GM18526 (cell line): ENCODE measurements around the gene NHS.

Source experiments
- POLR2A ChIP-seq: IDR thresholded peaks from 3 replicates; pipeline ENCODE4 v1.6.1; 2011; ENCODE audit not compliant: insufficient read length; ENCODE audit errors: extremely low read depth

The NHS gene

DNA sequence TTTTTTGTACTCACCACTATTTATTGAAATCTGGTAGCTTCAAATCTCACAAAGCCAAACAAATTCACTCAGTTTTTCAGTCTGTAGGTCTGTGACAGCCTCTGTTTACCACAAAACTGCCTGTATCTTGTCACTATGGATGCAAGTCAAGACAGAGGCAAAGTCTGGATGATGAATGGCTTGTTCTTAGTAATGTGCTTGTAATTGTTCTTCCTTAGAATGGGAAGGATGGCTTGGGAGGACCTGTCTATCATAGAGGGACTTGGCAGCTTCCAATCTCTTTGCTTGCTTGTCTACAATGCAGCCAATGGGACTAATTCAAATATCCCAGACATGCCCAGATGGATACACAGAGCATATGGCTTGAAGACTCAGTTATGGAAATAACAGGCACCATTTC is 221.1 kb downstream of the NHS start:
- no peak for TF ChIP-seq POLR2A

- no peak for TF ChIP-seq POLR2A
Observed at GRCh38 chrX:17596546-17597205, 221.7 kb downstream of the NHS start.

DNA sequence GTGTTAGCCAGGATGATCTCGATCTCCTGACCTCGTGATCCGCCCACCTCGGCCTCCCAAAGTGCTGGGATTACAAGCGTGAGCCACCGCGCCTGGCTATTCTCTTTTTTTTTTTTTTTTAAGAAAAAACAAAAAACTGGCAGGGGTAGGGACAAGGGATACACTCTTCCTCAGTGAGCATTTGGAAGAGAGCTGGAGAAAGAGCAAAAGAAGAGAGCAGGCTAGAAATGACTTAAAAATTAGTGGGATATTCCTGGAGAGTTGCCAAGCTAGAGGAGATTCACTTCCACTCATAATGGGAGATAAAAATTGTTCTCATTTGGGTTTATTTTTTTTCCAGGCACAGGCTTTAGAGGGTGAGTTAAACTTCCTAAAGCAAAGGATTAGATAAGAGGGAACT is 222.3 kb downstream of the NHS start:
- no peak for TF ChIP-seq POLR2A

DNA sequence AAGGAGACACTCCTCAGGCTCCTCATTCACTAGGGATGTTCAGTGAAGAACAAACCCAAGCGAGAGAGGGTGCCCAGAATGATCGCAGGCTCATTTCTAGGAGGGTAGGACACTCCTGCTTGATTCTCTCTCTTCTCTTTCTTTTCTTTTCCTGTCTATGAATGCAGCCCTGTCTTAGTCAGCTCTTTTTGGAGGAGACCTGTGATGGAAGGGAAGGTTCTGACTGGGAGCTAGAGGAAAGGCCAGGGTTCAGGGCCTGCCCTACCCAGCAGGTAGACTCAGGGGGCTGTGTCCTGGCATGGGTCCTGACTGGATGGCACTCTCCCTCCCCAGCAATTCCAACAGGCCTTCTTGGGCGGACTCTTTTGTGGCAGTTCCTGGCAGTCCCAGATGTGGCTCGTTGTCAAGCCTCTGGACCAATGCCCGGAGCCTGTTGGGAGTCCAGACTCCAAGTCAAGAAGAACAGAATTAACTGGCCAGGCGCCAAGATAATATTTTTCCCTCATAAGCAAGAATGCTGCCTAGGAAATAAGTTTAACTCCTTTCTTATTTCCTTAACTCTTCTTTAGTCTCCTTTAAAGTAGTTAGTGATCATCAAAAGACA is 222.9 kb downstream of the NHS start:
- TF ChIP-seq POLR2A: no peak

GRCh38 chrX:17601441-17602200 is 226.6 kb downstream of the NHS start:
- no peak for TF ChIP-seq POLR2A

DNA sequence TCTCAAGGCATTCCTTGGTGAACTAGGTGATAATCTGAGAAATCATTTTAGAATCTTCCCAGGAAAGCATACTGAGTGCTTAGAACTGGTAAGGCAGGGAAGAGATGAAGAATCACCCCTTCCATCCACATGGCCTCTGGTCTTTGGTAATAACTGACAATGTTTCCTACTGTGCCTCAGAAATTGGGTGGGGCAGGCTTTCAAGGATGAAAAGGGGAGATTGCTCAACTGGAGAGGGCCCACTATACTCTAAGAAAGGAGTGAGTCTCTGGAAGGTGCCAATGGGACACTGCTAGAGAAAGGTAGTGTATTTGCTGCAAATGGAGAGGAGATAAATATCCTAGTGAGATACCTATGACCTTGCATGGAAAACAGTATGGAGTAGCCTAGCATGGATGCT is 227.2 kb downstream of the NHS start:
- no peak for TF ChIP-seq POLR2A

GRCh38 chrX:17603196-17603595 is 228.2 kb downstream of the NHS start:
- TF ChIP-seq POLR2A: no peak

DNA sequence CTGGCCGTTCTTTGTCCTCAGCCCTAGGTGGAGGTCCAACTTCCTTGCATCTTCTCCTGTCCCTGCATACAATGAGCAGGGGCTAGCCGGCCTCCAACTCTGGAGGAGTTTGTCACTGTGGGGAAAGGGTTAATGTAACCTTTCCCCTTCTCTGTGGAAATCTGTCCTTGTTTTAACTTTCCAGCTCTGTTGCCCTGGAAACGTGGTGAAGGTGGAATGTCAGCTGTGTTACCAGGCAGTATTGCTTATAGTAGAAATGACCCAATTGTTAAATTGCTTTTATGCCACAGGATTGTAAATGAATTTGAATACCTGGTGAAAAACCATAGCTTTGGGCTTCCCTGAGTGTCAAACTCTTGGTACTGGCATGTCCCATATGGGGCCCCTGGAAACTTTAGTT is 230.7 kb downstream of the NHS start:
- no peak for TF ChIP-seq POLR2A

DNA sequence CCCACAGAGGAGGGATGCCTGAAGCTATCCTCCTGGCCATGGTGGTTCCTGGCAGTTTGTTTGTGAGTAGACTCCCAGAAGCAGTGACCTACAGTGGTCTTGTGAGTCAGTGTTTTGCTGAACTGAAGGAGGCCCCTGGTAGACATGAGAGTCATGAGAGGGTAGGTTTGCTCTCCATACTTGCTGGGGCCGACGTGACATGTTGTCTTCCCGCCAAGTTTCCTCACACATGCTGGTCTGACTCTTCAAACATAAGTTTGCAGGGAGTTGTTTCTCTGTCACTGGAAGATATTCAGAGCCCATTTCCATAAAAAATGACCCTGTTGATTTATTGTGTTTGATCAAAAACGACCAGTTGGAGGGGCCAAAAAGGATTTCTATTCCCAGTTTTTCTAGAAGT is 231.2 kb downstream of the NHS start:
- TF ChIP-seq POLR2A: no peak

- TF ChIP-seq POLR2A: no peak
Observed at GRCh38 chrX:17608888-17609287, 233.9 kb downstream of the NHS start.

DNA sequence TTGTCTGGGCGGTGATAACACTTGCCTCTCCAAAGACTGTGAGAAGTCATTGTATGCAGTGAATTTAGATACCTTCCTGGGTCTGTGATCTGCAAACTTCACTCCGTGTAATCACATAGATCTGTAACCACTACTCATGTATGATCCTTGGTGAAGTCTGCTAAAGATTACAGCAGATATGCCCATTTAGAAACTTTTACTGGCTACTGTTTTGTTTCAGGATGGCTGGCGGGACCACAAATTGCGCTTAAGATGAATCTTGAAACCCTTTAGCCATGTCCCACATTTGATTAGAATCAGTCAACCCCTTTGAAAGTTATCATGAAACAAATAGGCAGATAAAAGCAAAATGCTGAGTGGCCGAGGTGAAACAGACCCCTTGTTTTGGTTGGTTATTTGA is 235.8 kb downstream of the NHS start:
- TF ChIP-seq POLR2A: no peak

- no peak for TF ChIP-seq POLR2A
Observed at GRCh38 chrX:17613979-17614588, 239.1 kb downstream of the NHS start.

DNA sequence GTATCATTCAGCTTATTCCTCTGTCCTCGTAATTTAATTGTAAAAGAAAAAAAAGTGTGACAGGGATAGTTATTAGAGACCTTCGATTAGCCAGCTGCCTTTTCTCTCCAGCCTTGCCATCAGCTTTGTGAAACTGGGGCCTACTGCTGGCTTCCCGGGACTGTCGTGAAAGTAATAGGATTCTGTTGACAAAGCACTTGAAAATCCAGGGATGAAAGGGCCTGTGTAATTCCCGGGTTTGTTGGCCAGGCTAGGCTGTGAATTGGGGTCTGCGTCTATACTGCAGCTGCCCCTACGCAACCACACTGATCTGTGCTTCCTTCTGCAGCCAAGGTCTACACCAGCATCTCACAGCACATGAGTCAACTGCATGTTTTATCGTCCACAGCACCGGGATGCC is 241.9 kb downstream of the NHS start:
- no peak for TF ChIP-seq POLR2A

DNA sequence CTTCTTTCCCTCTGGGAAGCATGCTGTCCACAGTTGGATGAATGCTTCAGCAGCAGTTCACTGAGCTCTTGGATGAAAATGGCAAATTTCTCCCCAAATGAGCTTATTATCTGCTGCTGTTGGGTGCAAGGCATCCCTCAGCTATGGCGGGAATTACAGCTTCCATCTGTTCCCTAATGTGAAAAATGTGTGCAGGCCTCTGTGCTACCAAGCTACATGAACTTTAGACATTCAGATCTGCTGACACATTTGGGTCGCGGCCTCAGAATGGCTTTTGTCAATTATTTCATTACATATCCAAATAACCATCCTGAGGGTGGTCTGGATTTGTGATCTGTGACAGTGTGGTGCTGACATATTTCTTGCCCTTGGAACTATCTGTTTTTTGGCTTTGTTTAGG is 242.8 kb downstream of the NHS start:
- TF ChIP-seq POLR2A: no peak

- no peak for TF ChIP-seq POLR2A
Observed at GRCh38 chrX:17621566-17622270, 246.7 kb downstream of the NHS start.
